NCI-H2029 treated with DMSO at 0.1 percent for 48 hours (cell line): Measurements from ENCODE around the gene ANK3.

ENCODE experiments used
- DNase-seq: peaks from one replicate; lab custom pipeline; 2025; lab: John Stamatoyannopoulos, UW

ANK3 gene

DNA sequence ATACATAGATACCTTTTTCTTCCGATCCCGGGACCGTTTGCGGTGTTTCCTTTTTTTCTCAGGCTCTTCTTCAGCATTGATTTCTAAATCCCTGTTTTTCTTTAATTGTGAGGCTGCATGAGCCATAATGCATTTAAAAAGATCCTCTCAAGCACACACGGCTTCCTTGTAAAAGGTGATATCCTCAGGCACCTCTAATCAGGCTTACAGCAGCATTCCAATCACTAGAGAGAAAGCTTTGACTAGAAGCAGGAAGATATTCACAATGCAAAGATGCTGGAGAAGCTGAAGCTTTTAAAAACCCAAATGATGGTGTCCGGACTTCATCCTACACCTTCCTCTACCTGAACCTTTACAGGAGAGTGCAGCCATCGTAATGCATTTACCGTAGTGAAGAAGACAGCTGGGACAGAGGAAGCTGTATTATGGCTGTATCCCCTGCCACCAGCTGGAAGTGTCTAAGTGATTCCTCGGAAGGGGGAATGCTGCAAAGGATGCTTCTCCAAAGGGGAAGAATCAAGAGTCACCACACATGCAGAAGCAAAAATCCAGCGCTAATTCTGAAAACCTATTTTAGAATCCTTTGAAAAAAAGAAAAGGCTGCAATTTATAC lies at the start of gene ANK3:
TSS of gene ANK3 (minus strand) at position 463 of the 613 bp plus-strand sequence. CDS start at position 126, 337 bp downstream.
- DNase-seq, result no peak

DNA sequence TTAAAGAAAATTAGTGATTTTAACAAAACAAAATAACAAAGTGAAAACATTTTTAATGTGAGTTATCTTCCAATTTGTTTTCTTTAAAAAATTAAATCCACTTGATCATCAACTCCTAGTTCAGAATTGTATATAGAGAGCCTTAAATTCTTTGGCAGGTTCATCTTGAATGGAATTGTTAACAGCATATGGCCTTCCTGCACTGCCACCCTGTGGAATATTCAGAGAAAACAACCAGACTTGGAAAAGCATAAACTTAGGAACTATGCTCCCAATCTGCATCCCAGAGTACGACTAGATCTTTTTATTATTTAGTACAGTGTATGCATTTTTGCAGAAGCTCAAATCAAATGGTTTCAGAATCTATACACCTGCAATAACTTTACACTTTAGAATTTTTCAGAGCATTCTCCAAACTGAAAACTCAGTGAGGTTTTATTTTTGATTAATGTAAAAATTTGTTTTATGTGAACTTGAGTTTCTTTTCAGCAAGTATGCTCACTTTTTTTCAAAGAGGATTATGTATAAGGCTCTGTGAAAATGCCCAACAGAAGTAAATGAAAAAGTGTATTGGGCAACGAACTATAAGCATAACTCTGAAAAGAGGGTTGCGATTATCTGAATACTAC lies 44.9 kb upstream of the ANK3 start:
- DNase-seq, result no peak

DNA sequence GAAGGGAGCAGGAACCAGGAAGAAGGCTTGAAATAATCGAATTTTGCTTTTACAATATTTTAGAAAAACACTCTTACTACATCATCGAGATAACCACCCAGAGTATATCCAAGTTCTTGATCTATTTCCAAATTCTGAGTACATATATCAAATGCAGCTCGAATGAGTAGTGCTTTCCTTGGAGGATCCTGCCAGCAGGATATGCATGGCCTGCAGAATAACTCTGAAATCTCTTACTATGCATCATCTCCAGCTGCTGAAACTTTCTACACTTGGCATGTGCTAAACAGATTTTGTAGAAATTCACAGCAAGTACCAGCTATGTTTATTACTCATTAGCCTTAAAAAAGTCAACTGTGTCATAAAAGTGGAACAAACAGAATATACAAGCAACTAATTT lies 44.0 kb upstream of the ANK3 start:
- DNase-seq, result no peak

DNA sequence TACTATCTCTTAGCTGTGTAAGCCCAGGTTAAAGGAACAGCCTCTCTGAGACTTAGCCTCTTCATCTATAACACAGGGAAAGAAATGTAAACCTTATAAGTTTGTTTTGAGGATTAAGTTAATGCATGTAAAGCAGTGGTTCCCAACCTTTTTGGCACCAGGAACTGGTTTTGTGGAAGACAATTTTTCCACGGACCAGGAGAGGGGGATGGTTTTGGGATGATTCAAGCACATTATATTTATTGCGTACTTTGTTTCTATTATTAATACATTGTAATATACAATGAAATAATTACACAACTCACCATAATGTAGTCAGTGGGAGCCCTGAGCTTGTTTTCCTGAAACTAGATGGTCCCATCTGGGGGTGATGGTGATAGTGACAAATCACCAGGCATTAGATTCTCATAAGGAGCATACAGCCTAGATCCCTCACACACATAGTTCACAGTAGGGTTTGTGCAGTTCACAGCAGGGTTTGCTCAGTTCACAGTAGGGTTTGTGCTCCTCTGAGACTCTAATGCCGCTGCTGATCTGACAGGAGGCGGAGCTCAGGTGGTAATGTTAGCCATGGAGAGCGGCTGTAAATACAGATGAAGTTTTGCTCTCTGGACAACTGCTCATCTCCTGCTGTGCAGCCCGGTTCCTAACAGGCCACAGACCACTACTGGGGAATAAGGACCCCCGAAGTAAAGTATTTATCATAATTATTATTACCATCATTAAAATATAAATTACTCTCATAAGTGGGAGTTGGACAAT lies 41.3 kb upstream of the ANK3 start:
- DNase-seq, result no peak

DNA sequence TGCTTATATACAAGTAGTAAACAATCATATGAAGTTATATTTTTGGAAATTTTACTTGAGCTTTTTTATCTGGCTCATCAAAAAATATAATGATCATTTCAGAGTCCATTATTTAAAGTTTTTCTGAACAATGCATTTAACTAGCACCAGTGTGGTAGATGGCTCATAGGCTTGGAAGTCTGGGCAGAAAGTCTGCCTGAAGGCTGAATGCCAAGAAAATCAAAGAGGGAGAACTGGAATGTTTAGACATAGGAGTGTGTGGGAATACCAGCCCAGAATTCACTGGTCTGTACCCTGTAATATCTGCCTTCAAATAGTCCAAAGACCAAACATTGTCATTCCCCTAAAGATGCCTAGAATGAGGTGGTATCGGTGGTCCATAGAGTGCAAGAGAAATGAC lies 40.3 kb upstream of the ANK3 start:
- DNase-seq, result no peak

DNA sequence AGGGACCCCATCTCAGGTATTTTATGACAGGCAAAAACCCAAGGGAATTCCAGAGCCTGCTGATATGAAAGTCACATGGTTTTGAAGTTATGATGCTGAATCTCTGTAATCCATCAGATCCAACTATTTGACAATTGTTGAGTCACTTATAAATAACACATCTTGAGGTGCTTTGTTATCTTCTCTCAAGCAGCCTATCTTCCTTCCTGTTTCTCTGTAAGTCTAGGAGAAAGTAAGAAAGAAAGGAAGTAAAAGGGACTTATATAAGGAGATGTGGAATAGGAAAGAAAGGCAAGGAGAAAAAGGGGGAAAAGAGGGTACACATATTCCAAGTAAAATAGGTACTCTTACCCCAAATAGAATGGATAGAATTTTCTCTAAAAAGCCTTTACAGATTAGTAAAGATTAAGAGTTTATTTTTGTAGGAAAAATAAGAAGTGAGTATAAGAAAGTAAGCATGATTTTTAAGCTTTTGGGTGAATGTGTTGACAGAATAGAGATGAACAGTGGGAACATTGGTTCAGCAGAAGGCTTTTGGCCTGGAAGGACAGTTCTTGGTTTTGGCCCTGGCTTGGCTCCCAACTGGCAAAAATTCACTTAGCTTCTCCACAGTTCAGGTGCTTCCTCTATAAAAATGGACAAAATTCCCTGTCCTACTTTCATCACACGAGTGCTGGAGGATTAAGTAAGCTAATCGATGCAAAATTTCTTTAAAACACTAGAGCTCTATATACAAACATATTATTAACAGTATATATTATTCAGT lies 39.6 kb upstream of the ANK3 start:
- DNase-seq, result no peak

DNA sequence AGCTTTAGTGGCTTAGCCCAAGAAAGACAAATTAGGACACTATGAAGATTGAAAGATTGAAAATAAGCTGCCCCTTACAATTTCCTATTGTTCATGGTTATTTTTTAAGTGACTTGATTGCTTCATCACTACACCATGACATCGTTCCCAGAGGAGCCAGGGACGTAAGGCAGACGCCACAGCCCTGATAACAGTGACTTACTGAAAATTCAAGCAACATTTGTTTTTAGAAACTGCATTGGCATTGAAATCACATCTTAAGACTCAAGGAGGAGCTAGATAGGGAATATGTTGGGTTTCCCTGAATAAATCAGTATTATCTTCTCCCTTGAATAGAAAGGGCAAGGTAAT lies 38.7 kb upstream of the ANK3 start:
- DNase-seq, result no peak

DNA sequence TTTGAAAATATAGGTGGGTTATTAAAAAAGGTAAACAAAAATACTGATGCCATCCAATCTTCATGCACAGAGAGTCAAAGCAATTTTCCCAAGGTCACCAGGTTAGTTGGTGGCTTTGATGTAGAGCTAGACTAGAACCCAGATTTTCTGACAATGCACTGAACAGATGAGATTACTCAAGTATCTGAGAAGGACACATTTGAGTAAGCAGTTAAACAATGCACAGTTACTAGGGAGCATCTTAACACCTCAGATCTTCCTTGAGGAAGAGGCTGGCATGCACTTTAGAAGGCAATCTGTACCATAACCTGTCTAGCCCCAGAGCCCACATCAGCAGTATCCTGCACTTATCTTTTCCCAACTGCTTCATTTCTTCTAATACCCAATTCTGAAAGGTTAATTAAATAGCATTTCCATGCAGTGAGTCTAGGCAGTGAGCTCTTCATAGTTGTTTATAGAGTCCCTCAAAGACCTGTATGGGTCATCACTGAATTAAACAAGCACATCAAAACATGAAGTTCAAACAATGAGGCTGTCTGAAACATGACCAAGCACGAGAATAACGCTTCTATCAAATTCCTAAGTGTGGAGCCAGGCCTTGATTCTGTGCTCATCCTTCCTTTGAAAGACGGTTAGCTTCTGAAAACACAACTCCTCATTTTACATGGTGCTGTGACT lies 38.2 kb upstream of the ANK3 start:
- no peak for DNase-seq

DNA sequence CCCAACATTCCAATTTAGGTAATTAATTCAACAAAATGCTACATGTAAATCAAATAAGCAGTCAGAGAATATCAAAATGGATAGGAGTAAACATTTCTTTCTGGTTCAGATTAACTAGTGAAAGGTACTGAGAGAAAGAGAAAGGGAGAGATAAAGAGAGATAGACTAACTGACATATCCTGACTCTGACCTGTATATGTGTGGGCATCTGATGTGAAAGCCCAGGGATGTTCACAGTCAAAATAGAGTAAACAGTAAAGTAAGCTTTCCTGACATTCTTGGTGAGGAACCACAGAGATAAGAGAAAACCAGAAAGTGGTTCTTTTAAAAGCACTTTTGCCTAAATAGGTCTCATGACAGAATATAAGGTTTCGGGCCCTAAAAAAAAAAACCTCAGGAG lies 37.5 kb upstream of the ANK3 start:
- DNase-seq, result no peak

DNA sequence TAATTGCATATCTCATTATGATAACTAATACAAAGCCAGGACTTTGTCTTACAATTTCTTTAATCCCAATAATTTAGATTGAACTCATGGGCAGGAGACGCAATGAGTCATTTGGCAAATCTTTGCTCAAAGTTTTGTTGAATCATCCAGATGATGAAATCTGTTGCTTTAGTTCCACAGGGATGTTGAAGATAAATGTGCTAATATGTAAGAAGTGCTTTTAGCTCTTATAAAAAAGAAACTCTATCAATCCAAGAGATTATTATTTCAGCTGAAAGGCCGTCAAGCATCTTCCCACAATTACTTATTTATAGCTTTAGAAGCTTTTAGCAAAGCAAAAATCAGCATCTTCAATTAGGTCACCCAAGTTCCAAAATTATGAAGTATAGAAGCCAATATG lies 36.8 kb upstream of the ANK3 start:
- no peak for DNase-seq

DNA sequence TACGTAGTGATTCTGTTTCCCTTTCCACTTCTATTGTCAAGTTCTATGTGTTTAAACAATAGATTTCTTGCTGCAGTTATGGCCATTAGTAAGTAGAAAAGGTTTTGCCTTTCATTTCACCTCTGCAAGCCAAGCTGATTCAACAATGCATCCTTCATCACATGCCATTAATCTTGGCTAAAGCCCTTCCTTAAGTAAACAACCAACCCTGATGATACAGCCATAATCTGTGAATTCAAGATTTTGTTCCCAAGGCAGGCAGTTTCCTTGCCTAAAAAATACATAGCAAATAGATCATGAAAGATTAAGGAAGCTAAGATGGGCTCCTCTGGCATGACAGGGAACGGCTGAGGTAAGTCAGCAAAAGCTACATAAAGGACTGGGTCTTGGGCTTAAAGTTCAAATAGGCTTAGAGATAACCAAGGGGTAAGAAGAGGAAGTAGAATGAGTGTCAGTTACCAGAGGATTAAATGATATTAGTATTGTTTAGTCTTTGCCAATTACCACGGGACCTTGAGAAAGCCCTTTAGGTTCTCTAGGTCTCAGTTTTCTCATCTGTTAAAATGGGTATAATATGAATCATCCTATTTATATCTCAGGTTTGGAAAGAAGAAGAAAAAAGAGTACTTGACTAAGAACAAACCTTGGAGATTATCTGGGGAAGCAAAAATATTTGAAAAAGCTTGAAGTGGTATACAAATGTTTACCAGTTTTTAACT lies 35.9 kb upstream of the ANK3 start:
- DNase-seq, result no peak

DNA sequence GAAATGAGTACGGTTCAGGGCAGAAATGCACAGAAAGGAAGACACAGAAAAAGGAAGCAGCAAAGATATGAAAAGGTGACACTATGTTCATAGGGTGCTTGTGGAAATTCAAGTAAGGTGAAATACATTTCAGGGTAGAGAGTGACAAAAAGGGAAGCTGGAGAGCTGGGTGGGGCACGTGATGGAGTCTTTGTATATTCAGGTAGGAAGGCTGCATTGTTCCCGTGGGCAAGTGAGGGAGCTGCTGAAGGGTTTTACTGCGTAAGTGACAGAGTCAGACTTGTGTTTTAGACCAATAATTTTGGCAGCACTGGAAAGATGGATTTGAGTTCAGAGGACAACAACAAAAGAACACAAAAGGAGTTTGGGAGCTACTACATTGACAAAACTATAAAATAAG lies 35.3 kb upstream of the ANK3 start:
- DNase-seq, result no peak

DNA sequence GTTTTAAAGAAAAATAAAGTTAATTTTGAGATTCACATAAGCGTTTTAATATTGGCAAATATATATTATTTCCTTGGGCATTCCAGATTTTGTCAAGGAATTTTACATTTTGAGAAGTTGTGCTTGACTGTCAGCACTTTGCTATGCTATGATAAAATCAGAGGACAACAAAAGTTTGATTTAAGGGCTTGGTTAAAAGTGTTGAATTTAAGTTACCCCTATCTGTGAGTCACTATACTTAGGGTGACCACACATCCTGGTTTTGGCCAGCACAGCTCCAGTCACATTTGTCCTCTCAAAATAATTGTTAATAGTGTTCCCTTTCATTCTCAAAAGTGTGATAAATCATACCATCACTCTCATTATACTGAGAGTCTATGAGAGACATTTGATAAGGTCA lies 34.2 kb upstream of the ANK3 start:
- no peak for DNase-seq

DNA sequence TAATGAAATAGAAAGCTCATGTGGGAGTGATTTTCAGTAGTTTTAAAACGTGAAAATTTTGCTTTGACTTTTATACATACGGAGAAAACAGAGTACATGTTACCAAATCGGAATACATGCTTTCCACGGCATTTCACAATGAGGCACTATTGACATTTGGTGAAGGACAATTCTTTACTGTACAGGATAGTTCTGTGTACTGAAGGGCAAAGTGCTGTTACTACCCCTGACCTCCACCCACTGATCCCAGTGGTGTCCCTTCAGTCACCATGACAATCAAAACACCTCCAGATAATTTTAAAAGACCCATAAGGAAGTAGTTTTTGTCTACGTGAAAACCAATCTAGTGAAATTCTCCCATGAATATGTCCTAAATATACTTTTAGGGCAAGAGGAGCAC lies 33.1 kb upstream of the ANK3 start:
- no peak for DNase-seq

DNA sequence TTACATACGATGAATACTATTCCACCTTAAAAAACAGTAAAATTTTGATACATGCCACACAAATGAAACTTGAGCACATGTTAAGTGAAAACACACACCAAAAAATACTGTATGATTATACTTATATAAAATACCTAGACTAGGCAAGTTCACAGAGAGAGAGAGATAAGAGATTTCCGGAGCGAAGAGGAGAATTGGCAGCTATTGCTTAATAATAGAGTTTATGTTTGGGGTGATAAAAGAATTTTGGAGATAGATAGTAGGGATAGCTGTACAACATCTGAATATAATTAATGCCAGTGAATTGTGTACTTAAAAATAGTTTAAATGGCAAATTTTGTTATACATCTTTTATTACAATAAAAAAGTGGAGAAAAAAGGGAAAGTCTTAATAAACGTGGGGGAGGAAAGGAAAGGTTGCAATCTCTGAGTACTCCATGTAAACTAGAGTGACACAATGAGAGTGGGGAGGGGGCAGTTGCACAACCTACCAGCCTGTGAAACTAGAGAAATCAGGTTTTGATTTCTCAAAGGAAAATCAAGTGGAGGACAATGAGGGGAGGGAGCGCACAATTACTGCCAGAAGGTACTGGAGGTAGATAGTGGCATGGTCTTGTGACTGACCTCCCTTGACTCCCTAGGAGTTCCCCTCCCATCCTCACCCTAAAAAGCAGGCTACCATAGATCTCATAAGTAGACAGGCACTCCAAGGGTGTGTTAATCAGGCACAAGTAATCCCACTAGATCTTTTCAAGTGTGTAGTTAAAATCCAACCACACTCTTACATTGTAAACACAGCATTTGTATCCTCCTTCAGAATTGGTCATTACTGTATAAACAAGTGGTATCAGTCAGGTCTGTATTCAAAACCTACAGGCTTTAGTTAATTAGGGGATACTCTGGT lies 31.6 kb upstream of the ANK3 start:
- no peak for DNase-seq

DNA sequence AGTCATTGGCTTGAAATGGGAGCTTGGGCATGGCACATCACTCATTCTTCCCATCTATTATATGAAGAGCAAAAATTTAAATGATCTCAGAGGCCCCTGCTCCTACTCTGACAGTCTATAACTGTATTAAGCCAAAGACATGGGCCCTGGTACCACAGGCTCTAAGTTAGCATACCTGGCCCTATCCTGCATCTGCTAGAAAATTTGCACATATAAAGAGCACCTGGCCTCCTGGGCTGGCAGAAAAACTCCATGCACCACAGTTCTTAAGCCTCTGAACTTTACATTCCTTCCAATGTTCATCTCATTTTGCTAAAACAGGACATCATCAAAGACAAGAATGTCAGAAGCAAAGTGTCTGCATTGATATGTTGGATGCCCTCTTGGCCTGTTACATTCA lies 29.6 kb upstream of the ANK3 start:
- DNase-seq, result no peak

DNA sequence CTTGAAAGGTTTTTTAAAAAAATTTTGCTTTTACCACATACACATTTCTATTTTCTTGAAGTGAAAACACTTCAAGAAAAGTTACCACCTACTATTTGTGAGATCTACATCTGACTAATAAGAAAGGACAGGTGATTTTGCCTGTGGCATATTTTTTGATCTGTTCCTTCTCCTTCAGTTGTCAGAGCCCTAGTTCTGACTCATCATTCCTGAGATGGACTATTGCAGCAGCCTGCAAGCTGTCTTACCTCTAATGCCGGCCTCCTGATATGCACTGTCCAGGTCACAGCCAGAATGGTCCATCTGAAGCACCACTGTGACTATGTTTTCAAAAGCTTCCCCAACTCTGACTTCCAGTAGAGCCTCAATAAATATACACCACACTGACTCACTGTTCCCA lies 28.2 kb upstream of the ANK3 start:
- DNase-seq, result no peak

DNA sequence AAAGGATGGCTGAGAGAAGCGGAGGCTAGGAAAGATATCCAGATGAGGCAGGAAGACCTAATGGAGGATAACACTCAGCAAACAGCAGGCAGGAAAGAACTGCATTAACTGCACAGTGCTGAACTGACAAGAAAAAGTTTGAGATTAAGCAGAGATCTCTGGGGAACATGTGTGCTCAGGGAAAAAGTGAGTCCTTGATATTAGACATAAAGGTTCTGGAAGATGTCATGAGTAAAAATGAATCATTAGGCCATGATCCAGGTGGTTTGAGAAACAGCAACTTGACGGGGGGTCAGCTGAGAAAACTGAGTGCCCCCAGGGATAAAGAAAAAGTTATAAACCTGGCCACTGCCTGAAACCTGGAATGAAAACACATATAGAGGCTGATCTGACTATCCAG lies 27.3 kb upstream of the ANK3 start:
- DNase-seq, result no peak

DNA sequence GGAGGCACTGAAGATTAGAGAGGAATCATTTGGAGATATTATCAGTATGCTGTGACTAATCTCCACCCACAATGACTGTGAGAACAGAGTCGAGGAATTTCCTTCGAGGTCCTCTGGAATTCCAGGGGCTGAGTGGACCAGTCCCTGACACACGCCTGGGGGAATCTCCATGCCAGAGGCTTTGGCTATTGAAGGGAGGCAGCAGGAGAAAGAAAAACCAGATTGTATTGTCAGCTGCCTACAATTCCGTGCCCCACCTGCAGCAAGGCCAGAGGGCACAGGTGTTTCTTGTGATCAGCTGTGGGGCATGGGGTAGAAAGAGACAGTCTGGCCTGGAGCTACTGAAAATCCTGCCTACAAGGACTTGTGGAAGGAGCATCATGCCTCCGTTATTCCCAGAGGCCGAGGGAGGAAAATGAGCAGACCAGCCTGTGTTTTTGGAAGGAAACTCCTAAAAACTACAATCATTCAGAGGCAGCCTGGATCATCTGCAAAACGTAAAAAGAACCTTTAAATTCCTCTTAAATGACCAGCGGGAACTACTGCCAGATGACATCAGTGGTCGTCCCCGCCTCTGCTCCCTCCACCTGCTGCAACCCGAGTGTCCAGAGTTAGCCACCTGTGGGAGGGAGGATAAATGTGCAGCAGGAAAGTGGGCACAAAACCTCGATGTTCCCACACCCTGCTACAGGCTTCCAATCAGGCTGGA lies 25.4 kb upstream of the ANK3 start:
- DNase-seq, result no peak

DNA sequence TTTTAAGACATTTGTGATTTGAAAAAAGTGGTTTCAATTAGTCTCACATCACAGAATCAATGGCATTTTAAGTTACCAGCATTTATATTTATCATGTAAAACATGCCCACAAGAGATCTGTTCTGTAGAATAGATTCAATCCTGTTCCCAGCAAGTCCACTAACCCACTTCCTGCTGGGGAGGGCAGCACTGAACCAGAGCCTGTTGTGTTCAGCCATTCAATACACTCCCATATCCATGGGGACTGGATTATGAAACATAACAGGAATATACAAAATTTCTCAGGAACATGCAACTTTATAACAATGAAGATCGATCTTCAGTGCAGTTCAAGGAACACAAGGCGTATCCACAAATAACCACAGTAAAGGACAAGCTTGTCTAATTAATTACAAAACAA lies 24.4 kb upstream of the ANK3 start:
- no peak for DNase-seq
